Ishikawa (cell line): ENCODE data around the gene TNFRSF8.

Experiments
- EP300 ChIP-seq: IDR thresholded peaks from 2 replicates; pipeline ENCODE4 v1.6.1; 2012; ENCODE audit warnings: borderline replicate concordance
- FOXM1 ChIP-seq: IDR thresholded peaks from 2 replicates; pipeline ENCODE4 v1.6.1; 2012; ENCODE audit warnings: low read depth, borderline replicate concordance
- NFIC ChIP-seq: IDR thresholded peaks from 2 replicates; pipeline ENCODE4 v1.6.1; 2012
- RAD21 ChIP-seq: IDR thresholded peaks from 2 replicates; pipeline ENCODE4 v1.6.1; 2012; ENCODE audit warnings: low read depth
- REST ChIP-seq: IDR thresholded peaks from 2 replicates; pipeline ENCODE4 v1.6.1; 2012; ENCODE audit warnings: low read depth, mild to moderate bottlenecking
- YY1 ChIP-seq: IDR thresholded peaks from 2 replicates; pipeline ENCODE4 v1.6.1; 2012; ENCODE audit warnings: low read depth

- TF ChIP-seq RAD21 (no peak), NFIC (no peak), FOXM1 (no peak), REST (no peak), EP300 (no peak), YY1 (no peak)
These were observed 50.6 kb downstream of the TNFRSF8 start for GRCh38 chr1:12113433-12114339.
